ENCODE data around the gene NIT1.

NIT1 gene

GRCh38 chr1:161089251-161089924, 28.5 kb upstream of the NIT1 start, which contains the start of gene NECTIN4:
NECTIN4 (minus strand) TSS chr1:161089558; CDS start chr1:161089296, 262 bp downstream.
- no peak within 1 kb of the TSS for H3K4me2 ChIP-seq (ENCODE audit: low read depth, low read length, poor library complexity, severe bottlenecking)
- H3K9me3 ChIP-seq (ENCODE audit: insufficient read depth, low read length), result no peaks in the 10 kb centered on the region
- H3K27ac ChIP-seq (ENCODE audit: low read depth, low read length), result no peak within 1 kb of the TSS
- no peak within 1 kb of the TSS for H3K4me3 ChIP-seq (ENCODE audit: insufficient read depth, low read length, poor library complexity, severe bottlenecking)
- H3K27me3 ChIP-seq (ENCODE audit: low read length), result no peaks in the 10 kb centered on the region
- H3K9ac ChIP-seq (ENCODE audit: low read length), result no peak within 1 kb of the TSS
- H4K20me1 ChIP-seq (ENCODE audit: low read depth, low read length), result no peaks in the 10 kb centered on the region
- no peak within 1 kb of the TSS for H2AFZ ChIP-seq (ENCODE audit: low read depth, low read length, severe bottlenecking)
- no peaks in the 10 kb centered on the region for H3K79me2 ChIP-seq (ENCODE audit: insufficient read depth, low read length)
- no peak for TF ChIP-seq EZH2phosphoT487 (conservative IDR thresholded peaks at IDR 0.05; ENCODE audit: low read length)
- TF ChIP-seq CTCF (IDR thresholded peaks at IDR 0.05; ENCODE audit: insufficient read depth, low read length, poor library complexity, severe bottlenecking), result no peak
- no peaks in the 10 kb centered on the region for H3K36me3 ChIP-seq (ENCODE audit: low read length)
- H3F3A ChIP-seq (ENCODE audit: insufficient read depth), result no peaks in the 10 kb centered on the region
- no peaks in the 10 kb centered on the region for H3K9me2 ChIP-seq (replicated peaks; ENCODE audit: insufficient read depth, low read length)

GRCh38 chr1:161089938-161090337, 28.0 kb upstream of the NIT1 start:
- TF ChIP-seq CTCF (IDR thresholded peaks at IDR 0.05; ENCODE audit: insufficient read depth, low read length, poor library complexity, severe bottlenecking) (no peak), EZH2phosphoT487 (conservative IDR thresholded peaks at IDR 0.05; ENCODE audit: low read length) (no peak)
- no peaks in the 10 kb centered on the region for H3K9me3 ChIP-seq (ENCODE audit: insufficient read depth, low read length)
- H3K9me2 ChIP-seq (replicated peaks; ENCODE audit: insufficient read depth, low read length), result no peaks in the 10 kb centered on the region
- no peaks in the 10 kb centered on the region for H3F3A ChIP-seq (ENCODE audit: insufficient read depth)
- no peak overlapping the region for H3K9ac ChIP-seq (ENCODE audit: low read length)
- no peaks in the 10 kb centered on the region for H4K20me1 ChIP-seq (ENCODE audit: low read depth, low read length)
- no peaks in the 10 kb centered on the region for H3K79me2 ChIP-seq (ENCODE audit: insufficient read depth, low read length)
- no peaks in the 10 kb centered on the region for H3K36me3 ChIP-seq (ENCODE audit: low read length)
- no peak overlapping the region for H3K4me3 ChIP-seq (ENCODE audit: insufficient read depth, low read length, poor library complexity, severe bottlenecking)
- H3K27me3 ChIP-seq (ENCODE audit: low read length), result no peaks in the 10 kb centered on the region
- no peak overlapping the region for H3K4me2 ChIP-seq (ENCODE audit: low read depth, low read length, poor library complexity, severe bottlenecking)
- H3K27ac ChIP-seq (ENCODE audit: low read depth, low read length), result no peak overlapping the region
- no peak overlapping the region for H2AFZ ChIP-seq (ENCODE audit: low read depth, low read length, severe bottlenecking)

GRCh38 chr1:161090617-161091016, 27.3 kb upstream of the NIT1 start:
- H3K9me2 ChIP-seq (replicated peaks; ENCODE audit: insufficient read depth, low read length), result no peaks in the 10 kb centered on the region

More at GRCh38 chr1:161090617-161091016, 27.3 kb upstream of the NIT1 start:
- no peaks in the 10 kb centered on the region for H3K79me2 ChIP-seq (ENCODE audit: insufficient read depth, low read length)
- H3K36me3 ChIP-seq (ENCODE audit: low read length), result no peaks in the 10 kb centered on the region
- no peak overlapping the region for H3K4me2 ChIP-seq (ENCODE audit: low read depth, low read length, poor library complexity, severe bottlenecking)
- no peaks in the 10 kb centered on the region for H3F3A ChIP-seq (ENCODE audit: insufficient read depth)
- no peak overlapping the region for H2AFZ ChIP-seq (ENCODE audit: low read depth, low read length, severe bottlenecking)
- no peaks in the 10 kb centered on the region for H3K27me3 ChIP-seq (ENCODE audit: low read length)
- TF ChIP-seq CTCF (IDR thresholded peaks at IDR 0.05; ENCODE audit: insufficient read depth, low read length, poor library complexity, severe bottlenecking), result no peak
- TF ChIP-seq EZH2phosphoT487 (conservative IDR thresholded peaks at IDR 0.05; ENCODE audit: low read length), result no peak
- no peak overlapping the region for H3K27ac ChIP-seq (ENCODE audit: low read depth, low read length)
- no peaks in the 10 kb centered on the region for H4K20me1 ChIP-seq (ENCODE audit: low read depth, low read length)
- no peak overlapping the region for H3K9ac ChIP-seq (ENCODE audit: low read length)
- no peaks in the 10 kb centered on the region for H3K9me3 ChIP-seq (ENCODE audit: insufficient read depth, low read length)
- no peak overlapping the region for H3K4me3 ChIP-seq (ENCODE audit: insufficient read depth, low read length, poor library complexity, severe bottlenecking)
